GM12892 (cell line): ENCODE measurements around the gene EFCC1.

ENCODE experiments used
- POLR2A ChIP-seq: IDR thresholded peaks from 2 replicates; pipeline ENCODE4 v1.6.1; 2011; ENCODE audit warnings: low read depth, low read length, control low read depth
- POLR2AphosphoS5 ChIP-seq: IDR thresholded peaks from 2 replicates; pipeline ENCODE4 v1.6.1; 2011; ENCODE audit warnings: low read depth, low read length, control low read depth
- TAF1 ChIP-seq: IDR thresholded peaks from 2 replicates; pipeline ENCODE4 v1.6.1; 2011; ENCODE audit warnings: low read depth, mild to moderate bottlenecking, control low read depth, low read length, borderline replicate concordance

DNA sequence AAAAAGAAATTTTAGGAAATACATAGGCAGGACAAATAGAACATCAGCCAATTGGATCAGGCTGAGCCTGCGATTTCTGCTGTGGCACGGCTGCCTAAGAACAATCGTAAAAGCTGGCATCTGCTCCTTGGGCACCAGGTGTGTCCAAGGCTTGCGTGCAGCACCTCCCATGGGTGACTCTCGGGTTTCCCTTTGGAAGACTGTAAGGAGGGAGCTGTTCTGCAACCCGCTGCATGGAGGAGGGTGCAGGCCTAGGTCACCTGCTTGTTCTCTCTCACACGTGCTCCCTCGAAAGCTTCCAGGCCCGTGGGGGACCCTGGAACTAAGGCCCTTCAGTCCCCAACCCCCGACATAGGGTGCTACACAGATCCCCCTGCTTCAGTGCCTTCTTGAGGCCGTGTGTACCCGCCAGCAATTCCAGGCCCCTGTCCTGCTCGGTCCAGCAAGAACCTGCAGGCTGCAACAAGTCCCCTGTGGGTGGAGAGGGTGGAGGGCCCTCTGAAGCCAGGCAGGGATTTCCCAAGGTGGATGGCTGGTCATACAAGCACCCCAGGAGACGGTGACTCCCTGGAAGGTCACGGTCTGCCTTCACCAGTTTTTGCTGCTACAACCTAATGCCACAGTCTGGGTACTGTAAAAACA lies 62.9 kb downstream of the EFCC1 start:
- TF ChIP-seq POLR2A (no peak), TAF1 (no peak), POLR2AphosphoS5 (no peak)
